Neuronal stem cell (in vitro differentiated cells): ENCODE measurements around the gene GFOD2.
"Not testable (repeated sequence)": the region's sequence is repeated elsewhere in the genome, so short reads cannot be mapped to it uniquely, and the experiment has no call there.

Experiments used
- DNase-seq: peaks from one replicate; pipeline ENCODE4 v3.0.0-alpha.2; 2013; ENCODE audit warnings: low spot score
- H2AFZ ChIP-seq: one replicate; pipeline ENCODE4 v1.6.1; 2013; ENCODE audit warnings: mild to moderate bottlenecking, low read length, inconsistent platforms
- H2AK5ac ChIP-seq: 2 replicates; pipeline ENCODE4 v1.6.1; 2013; ENCODE audit warnings: low read depth, mild to moderate bottlenecking, inconsistent platforms, low read length, moderate library complexity, mixed read lengths
- H2BK120ac ChIP-seq: 2 replicates; pipeline ENCODE4 v1.6.1; 2013; ENCODE audit warnings: low read depth, mild to moderate bottlenecking, inconsistent platforms, low read length, moderate library complexity, mixed read lengths
- H2BK12ac ChIP-seq: one replicate; pipeline ENCODE4 v1.6.1; 2013; ENCODE audit warnings: low read length, inconsistent platforms
- H2BK15ac ChIP-seq: 2 replicates; pipeline ENCODE4 v1.6.1; 2013; ENCODE audit warnings: mild to moderate bottlenecking, low read length, inconsistent platforms, mixed read lengths
- H2BK5ac ChIP-seq: one replicate; pipeline ENCODE4 v1.6.1; 2013; ENCODE audit warnings: inconsistent platforms, mild to moderate bottlenecking, low read length, moderate library complexity
- H3K14ac ChIP-seq: one replicate; pipeline ENCODE4 v1.6.1; 2013; ENCODE audit warnings: low read length, inconsistent platforms
- H3K18ac ChIP-seq: 2 replicates; pipeline ENCODE4 v1.6.1; 2013; ENCODE audit warnings: low read length, inconsistent platforms
- H3K23ac ChIP-seq: 2 replicates; pipeline ENCODE4 v1.6.1; 2013; ENCODE audit warnings: low read depth, mild to moderate bottlenecking, mixed read lengths, low read length, inconsistent platforms; ENCODE audit not compliant: poor library complexity
- H3K27ac ChIP-seq: replicated peaks from 3 replicates; pipeline ENCODE4 v1.5.1; 2013; ENCODE audit warnings: low read length, inconsistent platforms
- H3K27me3 ChIP-seq, 3 experiments: 2 replicates each; pipeline ENCODE4 v1.6.1; 2013; ENCODE audit warnings: low read length in 3 of 3, mild to moderate bottlenecking in 2 of 3, inconsistent platforms in 1 of 3, low read depth in 1 of 3, mixed read lengths in 1 of 3, moderate library complexity in 1 of 3; ENCODE audit not compliant: control insufficient read depth in 3 of 3, insufficient read depth in 3 of 3
- H3K36me3 ChIP-seq, 2 donors: replicated peaks in 1 of 2; 2 replicates each; pipeline ENCODE4 v1.6.1; 2013; ENCODE audit warnings: low read length in 2 of 2; ENCODE audit not compliant: control insufficient read depth in 2 of 2, insufficient read depth in 2 of 2
- H3K4ac ChIP-seq: 2 replicates; pipeline ENCODE4 v1.6.1; 2013; ENCODE audit warnings: inconsistent platforms, mild to moderate bottlenecking, low read length, moderate library complexity
- H3K4me1 ChIP-seq, 2 donors: 1 replicate in 1 of 2; 2 replicates in 1 of 2; pipeline ENCODE4 v1.6.1; 2013; ENCODE audit warnings: low read length in 2 of 2, low read depth in 1 of 2; ENCODE audit not compliant: control insufficient read depth in 2 of 2, insufficient read depth in 1 of 2
- H3K4me2 ChIP-seq: one replicate; pipeline ENCODE4 v1.6.1; 2013; ENCODE audit warnings: mild to moderate bottlenecking, low read length, inconsistent platforms; ENCODE audit not compliant: insufficient read depth, poor library complexity, severe bottlenecking
- H3K4me3 ChIP-seq, 2 donors: 2 replicates each; pipeline ENCODE4 v1.5.1; 2013; ENCODE audit warnings: low read length in 2 of 2, mild to moderate bottlenecking in 2 of 2, inconsistent platforms in 1 of 2, moderate library complexity in 1 of 2
- H3K79me1 ChIP-seq: one replicate; pipeline ENCODE4 v1.6.1; 2013; ENCODE audit warnings: low read depth, mild to moderate bottlenecking, inconsistent platforms, low read length, moderate library complexity
- H3K9ac ChIP-seq: one replicate; pipeline ENCODE4 v1.6.1; 2013; ENCODE audit warnings: mild to moderate bottlenecking, low read depth, low read length, inconsistent platforms; ENCODE audit not compliant: poor library complexity
- H3K9me3 ChIP-seq, 2 donors: replicated peaks in 1 of 2; 2 replicates each; pipeline versions ENCODE3 to v1.6.1; 2013; ENCODE audit warnings: low read length in 2 of 2, mild to moderate bottlenecking in 2 of 2, inconsistent platforms in 1 of 2, low read depth in 1 of 2, mixed read lengths in 1 of 2, moderate library complexity in 1 of 2; ENCODE audit not compliant: control insufficient read depth in 2 of 2, insufficient read depth in 1 of 2
- H4K8ac ChIP-seq: one replicate; pipeline ENCODE4 v1.6.1; 2013; ENCODE audit warnings: low read depth, mild to moderate bottlenecking, inconsistent platforms, low read length, moderate library complexity
- H4K91ac ChIP-seq: one replicate; pipeline ENCODE4 v1.6.1; 2013; ENCODE audit warnings: low read length, low read depth, mild to moderate bottlenecking, inconsistent platforms; ENCODE audit not compliant: poor library complexity
- WGBS, 2 donors: extraction: QIAGEN DNeasy Blood & Tissue Kit; methylation state at CpG; one replicate each; pipeline ENCODE4 v1.1.7; 2013; ENCODE audit warnings: missing lambda C conversion rate in 2 of 2, mixed read lengths in 1 of 2; ENCODE audit not compliant: insufficient read length in 2 of 2, insufficient replicate concordance in 1 of 2; ENCODE audit errors: extremely low coverage in 2 of 2; 5-methylcytosine and 5-hydroxymethylcytosine counted together

GFOD2 gene

DNA sequence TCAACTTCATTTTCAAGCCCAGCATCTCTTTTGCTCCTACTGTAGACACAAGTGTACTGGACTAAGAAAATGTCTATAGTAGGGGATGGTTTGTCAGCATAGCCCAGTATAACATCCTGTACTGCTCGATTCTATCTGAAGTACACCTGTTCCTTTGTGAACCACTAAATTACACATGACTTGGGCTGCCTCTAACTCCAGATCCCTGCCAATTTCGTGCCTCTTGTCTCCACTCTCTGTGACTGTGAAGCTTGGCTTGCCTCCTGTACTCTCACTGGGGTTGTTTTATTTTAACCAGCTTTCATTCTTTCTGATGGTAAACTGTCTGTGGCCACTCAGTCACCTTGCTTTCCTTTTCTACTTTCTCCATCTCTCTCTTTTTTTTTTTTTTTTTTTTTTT, 24.5 kb downstream of the GFOD2 start:
- no peak overlapping the region for H3K4ac ChIP-seq
- no peak overlapping the region for H4K8ac ChIP-seq
- no peaks in the 10 kb centered on the region for H3K4me1 ChIP-seq
- no peak overlapping the region for H2AK5ac ChIP-seq
- H3K18ac ChIP-seq: no peak overlapping the region
- H3K36me3 ChIP-seq: peaks cover 5 to 26% of the 10 kb centered on the region in 2 donors
- H3K14ac ChIP-seq: no peak overlapping the region
- no peak overlapping the region for H2AFZ ChIP-seq
- no peak overlapping the region for H3K9ac ChIP-seq
- no peak for DNase-seq
- H2BK15ac ChIP-seq: no peak overlapping the region
- H2BK120ac ChIP-seq: no peak overlapping the region
- no CpG with 5 or more reads among the region's 2 CpGs for WGBS, 2 donors
- H3K23ac ChIP-seq: no peak overlapping the region
- no peak overlapping the region for H2BK12ac ChIP-seq
- no peak overlapping the region for H2BK5ac ChIP-seq
- H3K27me3 ChIP-seq: no peaks in the 10 kb centered on the region
- H3K79me1 ChIP-seq: no peaks in the 10 kb centered on the region
- H3K9me3 ChIP-seq: peaks cover 0 to 9% of the 10 kb centered on the region in 2 donors
- H3K4me2 ChIP-seq: no peak overlapping the region
- no peak overlapping the region for H3K27ac ChIP-seq
- H3K4me3 ChIP-seq: no peak overlapping the region
- no peak overlapping the region for H4K91ac ChIP-seq

DNA sequence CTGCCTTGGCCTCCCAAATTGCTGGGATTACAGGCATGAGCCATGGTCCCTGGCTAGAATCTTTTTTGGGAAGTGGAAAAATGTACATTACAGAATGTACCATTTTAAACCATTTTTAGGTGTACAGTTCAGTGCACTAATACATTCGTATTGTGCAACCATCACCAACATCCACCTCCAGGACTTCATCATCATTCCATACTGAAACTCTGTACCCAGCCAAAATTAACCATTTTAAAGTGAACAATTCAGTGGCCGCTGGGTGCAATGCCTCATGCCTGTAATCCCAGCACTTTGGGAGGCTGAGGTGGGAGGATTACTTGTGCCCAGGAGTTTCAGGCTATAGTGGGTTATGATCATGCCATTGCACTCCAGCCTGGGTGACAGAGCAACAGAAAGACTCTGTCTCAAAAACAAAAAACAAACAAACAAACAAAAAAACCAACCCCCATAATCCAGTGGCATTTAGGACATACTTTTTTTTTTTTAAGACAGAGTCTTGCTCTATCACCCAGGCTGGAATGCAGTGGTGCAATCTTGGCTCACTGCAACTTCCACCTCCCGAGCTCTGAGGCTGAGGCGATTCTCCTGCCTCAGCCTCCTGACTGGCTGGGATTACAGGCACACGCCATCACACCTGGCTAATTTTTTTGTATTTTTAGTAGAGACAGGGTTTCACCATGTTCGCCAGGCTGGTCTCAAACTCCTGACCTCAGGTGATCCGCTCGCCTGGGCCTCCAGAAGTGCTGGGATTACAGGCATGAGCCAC, 25.4 kb downstream of the GFOD2 start:
- not testable (repeated sequence) for H2BK15ac ChIP-seq, H3K27me3 ChIP-seq, H3K18ac ChIP-seq, H3K4me1 ChIP-seq, DNase-seq, H2BK12ac ChIP-seq, H3K79me1 ChIP-seq, H2AK5ac ChIP-seq, H3K9ac ChIP-seq, H3K23ac ChIP-seq, H3K4me2 ChIP-seq, H3K4me3 ChIP-seq, H4K91ac ChIP-seq, H3K9me3 ChIP-seq, H4K8ac ChIP-seq, H2AFZ ChIP-seq, H3K27ac ChIP-seq, H3K4ac ChIP-seq, H2BK5ac ChIP-seq, H2BK120ac ChIP-seq, H3K14ac ChIP-seq
- peaks cover 5 to 21% of the 10 kb centered on the region in 2 donors for H3K36me3 ChIP-seq
- no CpG with 5 or more reads among the region's 8 CpGs for WGBS, 2 donors

DNA sequence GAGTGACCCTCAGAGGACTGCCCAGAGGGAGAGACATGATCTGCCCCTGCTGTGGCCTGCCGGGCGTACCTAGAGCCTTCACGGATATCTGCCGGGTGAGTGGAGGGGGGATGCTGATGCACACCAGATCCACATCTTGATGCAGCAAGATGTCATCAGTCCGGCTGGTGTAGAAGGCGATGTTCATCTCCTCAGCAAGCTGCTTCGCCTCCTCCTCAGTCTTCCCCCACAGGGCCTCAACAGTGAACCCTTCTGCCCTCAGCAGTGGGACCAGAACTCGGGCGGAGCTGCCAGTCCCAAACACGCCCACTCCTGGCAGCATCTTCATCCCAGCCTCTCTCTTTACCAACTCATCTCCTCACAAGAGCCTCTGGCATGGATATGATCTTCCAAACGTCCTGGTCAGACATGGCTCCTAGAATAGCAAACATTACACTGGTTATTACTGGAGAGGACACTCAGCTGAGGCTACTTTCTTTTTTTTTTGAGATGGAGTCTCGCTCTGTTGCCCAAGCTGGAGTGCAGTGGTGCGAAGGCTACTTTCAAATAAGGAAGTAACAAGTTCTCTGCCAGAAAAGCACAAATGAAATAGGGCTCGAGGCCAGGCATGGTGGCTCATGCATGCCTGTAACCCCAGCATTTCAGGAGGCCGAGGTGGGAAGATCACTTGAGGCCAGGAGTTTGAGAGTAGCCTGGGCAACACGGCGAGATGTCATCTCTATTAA, 33.6 kb downstream of the GFOD2 start:
- H2BK12ac ChIP-seq: no peak overlapping the region
- no peak overlapping the region for H2AK5ac ChIP-seq
- H2AFZ ChIP-seq: no peak overlapping the region
- H4K8ac ChIP-seq: no peak overlapping the region
- H3K4ac ChIP-seq: no peak overlapping the region
- H3K4me1 ChIP-seq: no peaks in the 10 kb centered on the region
- H3K4me2 ChIP-seq: no peak overlapping the region
- no peak overlapping the region for H3K27ac ChIP-seq
- H2BK15ac ChIP-seq: no peak overlapping the region
- H4K91ac ChIP-seq: no peak overlapping the region
- H3K27me3 ChIP-seq: peaks cover 0 to 2% (median 0%) of the 10 kb centered on the region in 3 experiments
- no CpG with 5 or more reads among the region's 17 CpGs for WGBS, 2 donors
- no peak overlapping the region for H2BK5ac ChIP-seq
- H3K18ac ChIP-seq: no peak overlapping the region
- H3K14ac ChIP-seq: no peak overlapping the region
- no peaks in the 10 kb centered on the region for H3K9me3 ChIP-seq
- H3K9ac ChIP-seq: no peak overlapping the region
- peaks cover 25 to 48% of the 10 kb centered on the region in 2 donors for H3K36me3 ChIP-seq
- no peak overlapping the region for H3K23ac ChIP-seq
- no peaks in the 10 kb centered on the region for H3K79me1 ChIP-seq
- no peak for DNase-seq
- H3K4me3 ChIP-seq: no peak overlapping the region
- no peak overlapping the region for H2BK120ac ChIP-seq

DNA sequence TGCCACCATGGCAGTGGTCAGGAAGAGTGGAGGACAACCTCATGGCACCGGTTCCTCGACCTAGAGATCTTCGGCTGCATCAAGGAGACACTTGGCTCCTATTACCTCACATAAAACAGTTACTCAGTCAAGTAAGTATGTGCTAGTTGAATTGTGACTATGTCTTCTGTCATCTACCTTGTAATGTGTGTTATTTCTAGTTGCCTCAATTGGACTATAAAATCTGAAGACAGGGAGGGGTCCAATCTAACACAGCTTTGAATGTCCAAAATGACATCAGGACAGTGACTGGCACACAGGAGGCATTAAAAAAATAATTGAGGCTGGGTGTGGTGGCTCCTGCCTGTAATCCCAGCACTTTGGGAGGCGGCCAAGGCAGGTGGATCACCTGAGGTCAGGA, 35.3 kb downstream of the GFOD2 start:
- no peak overlapping the region for H2BK120ac ChIP-seq
- H3K9me3 ChIP-seq: no peaks in the 10 kb centered on the region
- no peak overlapping the region for H3K23ac ChIP-seq
- H2BK5ac ChIP-seq: no peak overlapping the region
- no peak overlapping the region for H4K91ac ChIP-seq
- WGBS, 2 donors: no CpG with 5 or more reads among the region's 4 CpGs
- no peak overlapping the region for H3K4ac ChIP-seq
- no peak overlapping the region for H2BK12ac ChIP-seq
- H3K4me2 ChIP-seq: no peak overlapping the region
- H4K8ac ChIP-seq: no peak overlapping the region
- H3K9ac ChIP-seq: no peak overlapping the region
- H2BK15ac ChIP-seq: no peak overlapping the region
- no peak overlapping the region for H3K4me3 ChIP-seq
- no peaks in the 10 kb centered on the region for H3K4me1 ChIP-seq
- H3K36me3 ChIP-seq: peaks cover 26 to 52% of the 10 kb centered on the region in 2 donors
- no peak overlapping the region for H3K18ac ChIP-seq
- H2AFZ ChIP-seq: no peak overlapping the region
- H3K27me3 ChIP-seq: peaks cover 0 to 2% (median 0%) of the 10 kb centered on the region in 3 experiments
- no peak overlapping the region for H3K27ac ChIP-seq
- no peaks in the 10 kb centered on the region for H3K79me1 ChIP-seq
- H3K14ac ChIP-seq: no peak overlapping the region
- H2AK5ac ChIP-seq: no peak overlapping the region
- no peak for DNase-seq
